Glutamatergic neuron (in vitro differentiated cells): ENCODE measurements around the gene RIBC2. TPM values are rescaled to one million over a fixed set of nuclear protein-coding genes. Genes with fewer than 3 reads are reported as not detected.

ENCODE experiments used
- DNase-seq: peaks from one replicate; pipeline ENCODE4 v3.0.0; 2022
- H3K27ac Mint-ChIP-seq: one replicate; pipeline ENCODE4 v1.8.0; 2020; ENCODE audit warnings: mild to moderate bottlenecking, mixed read lengths, inconsistent platforms; ENCODE audit not compliant: unreplicated experiment
- H3K27me3 Mint-ChIP-seq: one replicate; pipeline ENCODE4 v1.8.0; 2020; ENCODE audit warnings: mild to moderate bottlenecking, moderate library complexity, mixed read lengths, inconsistent platforms; ENCODE audit not compliant: unreplicated experiment
- H3K36me3 Mint-ChIP-seq: one replicate; pipeline ENCODE4 v1.8.0; 2020; ENCODE audit warnings: mild to moderate bottlenecking, mixed read lengths, inconsistent platforms; ENCODE audit not compliant: unreplicated experiment
- H3K4me1 Mint-ChIP-seq: one replicate; pipeline ENCODE4 v1.8.0; 2020; ENCODE audit warnings: mild to moderate bottlenecking, low read depth, mixed read lengths, inconsistent platforms; ENCODE audit not compliant: unreplicated experiment
- H3K4me3 Mint-ChIP-seq: one replicate; pipeline ENCODE4 v1.8.0; 2020; ENCODE audit warnings: mild to moderate bottlenecking, mixed read lengths, inconsistent platforms; ENCODE audit not compliant: unreplicated experiment
- H3K9me3 Mint-ChIP-seq: one replicate; pipeline ENCODE4 v1.8.0; 2020; ENCODE audit warnings: mild to moderate bottlenecking, moderate library complexity, mixed read lengths, inconsistent platforms; ENCODE audit not compliant: unreplicated experiment
- total RNA-seq: library from RNA; stranded (reverse); fragmentation: NEBNext Ultra II Directional; extraction: Animal tissue kit (Norgen Biotek cat#: 25700); gene quantifications from one replicate; pipeline ENCODE4 v1.2.1, GENCODE V29; 2021; ENCODE audit not compliant: unreplicated experiment
- TF ChIP-seq, protein P1 (sequence below): fragments of 200-600 bp; sonication (generic); IDR thresholded peaks from one replicate; pipeline ENCODE4 v1.5.0; 2021; ENCODE audit not compliant: partially characterized antibody, unreplicated experiment

The RIBC2 gene
- total RNA-seq, 1 donor from 2014 or later = 0.71 TPM

DNA sequence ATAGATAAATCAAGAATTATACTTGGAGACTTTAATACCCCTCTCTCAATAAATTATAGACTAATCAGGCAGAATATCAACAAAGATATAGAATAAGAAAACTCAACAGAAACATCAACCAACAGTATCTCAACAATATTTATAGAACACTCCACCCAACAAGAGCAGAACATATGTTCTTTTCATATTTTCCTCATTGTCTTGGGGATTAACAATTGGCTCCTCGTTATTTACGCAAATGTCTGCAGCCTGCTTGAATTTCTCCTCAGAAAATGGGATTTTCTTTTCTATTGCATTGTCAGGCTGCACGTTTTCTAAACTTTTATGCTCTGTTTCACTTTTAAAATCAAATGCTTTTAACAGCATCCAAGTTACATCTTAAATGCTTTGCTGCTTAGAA lies 52.1 kb downstream of the RIBC2 start:
- H3K36me3 Mint-ChIP-seq = peaks cover 19% of the 10 kb centered on the region
- peaks cover 8% of the 10 kb centered on the region for H3K27me3 Mint-ChIP-seq
- no peak overlapping the region for H3K27ac Mint-ChIP-seq
- H3K9me3 Mint-ChIP-seq = peaks cover 11% of the 10 kb centered on the region
- H3K4me3 Mint-ChIP-seq = no peak overlapping the region
- TF ChIP-seq, protein P1, sequence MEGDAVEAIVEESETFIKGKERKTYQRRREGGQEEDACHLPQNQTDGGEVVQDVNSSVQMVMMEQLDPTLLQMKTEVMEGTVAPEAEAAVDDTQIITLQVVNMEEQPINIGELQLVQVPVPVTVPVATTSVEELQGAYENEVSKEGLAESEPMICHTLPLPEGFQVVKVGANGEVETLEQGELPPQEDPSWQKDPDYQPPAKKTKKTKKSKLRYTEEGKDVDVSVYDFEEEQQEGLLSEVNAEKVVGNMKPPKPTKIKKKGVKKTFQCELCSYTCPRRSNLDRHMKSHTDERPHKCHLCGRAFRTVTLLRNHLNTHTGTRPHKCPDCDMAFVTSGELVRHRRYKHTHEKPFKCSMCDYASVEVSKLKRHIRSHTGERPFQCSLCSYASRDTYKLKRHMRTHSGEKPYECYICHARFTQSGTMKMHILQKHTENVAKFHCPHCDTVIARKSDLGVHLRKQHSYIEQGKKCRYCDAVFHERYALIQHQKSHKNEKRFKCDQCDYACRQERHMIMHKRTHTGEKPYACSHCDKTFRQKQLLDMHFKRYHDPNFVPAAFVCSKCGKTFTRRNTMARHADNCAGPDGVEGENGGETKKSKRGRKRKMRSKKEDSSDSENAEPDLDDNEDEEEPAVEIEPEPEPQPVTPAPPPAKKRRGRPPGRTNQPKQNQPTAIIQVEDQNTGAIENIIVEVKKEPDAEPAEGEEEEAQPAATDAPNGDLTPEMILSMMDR = no peak
- no peak for DNase-seq
- peaks cover 3% of the 10 kb centered on the region for H3K4me1 Mint-ChIP-seq

DNA sequence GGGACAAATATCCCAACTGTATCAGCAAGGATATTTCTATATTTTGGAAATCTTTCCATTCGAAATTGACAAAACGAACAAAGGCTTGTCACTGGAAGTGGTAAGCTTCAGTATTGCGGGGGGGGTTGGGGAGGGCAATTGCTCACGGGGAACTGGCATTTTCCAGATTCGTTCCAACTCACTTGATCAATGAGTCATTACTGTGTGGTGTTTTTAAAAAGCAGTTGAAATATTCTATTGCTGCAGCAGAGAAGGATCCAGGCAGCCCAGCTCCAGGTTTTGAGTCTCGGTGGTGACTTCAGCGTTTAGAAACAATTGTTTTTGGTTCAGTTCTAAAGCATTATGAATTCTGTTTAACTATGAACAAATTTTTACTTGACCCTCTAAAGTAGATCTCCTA lies 55.4 kb downstream of the RIBC2 start:
- Mint-ChIP-seq H3K27ac (no peak overlapping the region), H3K4me3 (no peak overlapping the region), H3K36me3 (peaks cover 19% of the 10 kb centered on the region), H3K4me1 (peaks cover 5% of the 10 kb centered on the region), H3K9me3 (peaks cover 5% of the 10 kb centered on the region), H3K27me3 (peaks cover 2% of the 10 kb centered on the region)
- no peak for DNase-seq
- TF ChIP-seq, protein P1 = no peak

DNA sequence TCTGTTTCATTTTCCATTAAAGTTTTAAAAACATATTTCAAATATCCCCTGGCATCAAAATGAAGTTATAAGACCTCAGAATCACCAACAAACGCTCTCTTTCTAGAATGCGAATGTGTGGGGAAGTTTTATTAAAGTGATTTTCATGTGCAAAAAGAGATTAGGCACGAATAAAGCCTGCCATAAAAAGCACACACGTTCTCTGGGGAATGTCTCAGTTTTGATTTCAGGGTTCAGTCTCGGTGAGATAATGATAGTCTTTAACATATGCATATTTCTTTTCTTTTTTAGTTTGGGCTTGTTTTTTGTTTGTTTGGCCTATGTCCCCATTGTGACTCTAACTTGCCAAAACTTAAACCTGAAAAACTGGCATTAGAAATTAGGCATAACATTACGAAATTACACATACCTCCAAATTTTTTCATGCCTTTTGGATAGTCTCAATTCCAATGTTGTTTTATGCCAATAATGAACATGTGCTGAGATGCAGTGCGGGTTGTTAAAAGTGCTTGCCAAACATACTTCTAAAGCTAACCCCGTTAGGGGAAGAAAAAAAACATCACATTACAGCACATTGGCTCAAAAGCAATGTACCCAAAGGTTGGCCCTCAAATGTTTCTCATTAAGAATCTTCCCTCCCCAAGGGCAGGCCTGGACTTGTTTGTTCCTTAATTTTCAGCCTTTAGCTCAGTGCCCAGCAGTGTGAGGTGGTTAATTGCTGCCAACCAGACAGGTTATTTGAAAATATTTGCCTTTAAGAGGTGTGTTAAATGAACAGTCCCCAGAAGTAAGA lies 56.0 kb downstream of the RIBC2 start:
- TF ChIP-seq, protein P1 = no peak
- no peak for DNase-seq
- Mint-ChIP-seq H3K36me3 (peaks cover 12% of the 10 kb centered on the region), H3K27ac (no peak overlapping the region), H3K4me3 (no peak overlapping the region), H3K4me1 (peaks cover 5% of the 10 kb centered on the region), H3K27me3 (peaks cover 2% of the 10 kb centered on the region), H3K9me3 (peaks cover 5% of the 10 kb centered on the region)

DNA sequence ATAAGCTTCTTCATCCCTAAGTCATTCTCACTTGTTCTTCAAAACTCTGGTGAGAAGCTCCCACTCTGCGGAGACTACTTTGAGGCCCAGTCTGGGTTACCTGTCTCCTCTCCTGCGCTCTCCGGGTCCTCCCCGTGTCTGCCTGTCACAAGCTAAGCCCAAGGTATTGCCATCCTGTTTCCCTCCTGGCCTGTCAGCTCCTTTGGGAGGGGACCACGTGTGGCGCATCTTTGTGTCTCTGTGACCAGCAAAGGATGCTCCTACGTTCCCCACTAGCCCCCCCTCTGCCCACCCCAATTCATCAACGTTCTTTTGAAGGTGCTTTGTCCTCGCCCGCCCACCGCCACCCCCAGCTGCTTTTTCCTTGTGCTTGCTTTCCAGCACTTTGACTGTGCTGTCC lies 57.4 kb downstream of the RIBC2 start:
- Mint-ChIP-seq H3K27me3 (no peaks in the 10 kb centered on the region), H3K4me3 (no peak overlapping the region), H3K36me3 (peaks cover 8% of the 10 kb centered on the region), H3K27ac (no peak overlapping the region), H3K9me3 (peaks cover 2% of the 10 kb centered on the region), H3K4me1 (peaks cover 5% of the 10 kb centered on the region)
- TF ChIP-seq, protein P1 = no peak
- no peak for DNase-seq

DNA sequence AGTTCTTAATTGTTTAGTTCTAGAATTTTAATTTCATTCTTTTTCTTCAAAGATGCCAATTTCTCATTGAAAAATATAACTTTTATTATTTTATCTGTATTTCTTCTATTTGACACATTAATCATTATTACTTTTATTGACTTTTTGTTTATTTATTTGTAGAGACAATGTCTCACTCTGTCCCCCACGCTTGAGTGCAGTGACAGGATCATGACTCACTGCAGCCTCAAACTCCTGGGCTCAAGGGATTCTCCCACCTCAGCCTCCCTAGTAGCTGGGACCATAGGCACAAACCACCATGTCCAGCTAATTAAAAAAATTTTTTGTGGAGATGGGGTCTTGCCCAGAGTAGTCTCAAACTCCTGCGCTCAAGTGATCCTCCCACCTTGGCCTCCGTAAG lies 58.9 kb downstream of the RIBC2 start:
- no peak overlapping the region for H3K4me3 Mint-ChIP-seq
- H3K27me3 Mint-ChIP-seq = no peaks in the 10 kb centered on the region
- DNase-seq = no peak
- H3K9me3 Mint-ChIP-seq = no peaks in the 10 kb centered on the region
- H3K27ac Mint-ChIP-seq = no peak overlapping the region
- peaks cover 3% of the 10 kb centered on the region for H3K36me3 Mint-ChIP-seq
- H3K4me1 Mint-ChIP-seq = peaks cover 5% of the 10 kb centered on the region
- TF ChIP-seq, protein P1 = no peak
